DMS114 treated with DMSO at 0.1 percent for 48 hours (cell line): ENCODE measurements around the gene SIGLEC9.
A peak's percentile ranks its signal among the peaks of the same experiment; 100 is the strongest.

Experiments used
- DNase-seq: peaks from one replicate; lab custom pipeline; 2025; ENCODE audit not compliant: unreplicated experiment; lab: John Stamatoyannopoulos, UW

SIGLEC9 gene

DNA sequence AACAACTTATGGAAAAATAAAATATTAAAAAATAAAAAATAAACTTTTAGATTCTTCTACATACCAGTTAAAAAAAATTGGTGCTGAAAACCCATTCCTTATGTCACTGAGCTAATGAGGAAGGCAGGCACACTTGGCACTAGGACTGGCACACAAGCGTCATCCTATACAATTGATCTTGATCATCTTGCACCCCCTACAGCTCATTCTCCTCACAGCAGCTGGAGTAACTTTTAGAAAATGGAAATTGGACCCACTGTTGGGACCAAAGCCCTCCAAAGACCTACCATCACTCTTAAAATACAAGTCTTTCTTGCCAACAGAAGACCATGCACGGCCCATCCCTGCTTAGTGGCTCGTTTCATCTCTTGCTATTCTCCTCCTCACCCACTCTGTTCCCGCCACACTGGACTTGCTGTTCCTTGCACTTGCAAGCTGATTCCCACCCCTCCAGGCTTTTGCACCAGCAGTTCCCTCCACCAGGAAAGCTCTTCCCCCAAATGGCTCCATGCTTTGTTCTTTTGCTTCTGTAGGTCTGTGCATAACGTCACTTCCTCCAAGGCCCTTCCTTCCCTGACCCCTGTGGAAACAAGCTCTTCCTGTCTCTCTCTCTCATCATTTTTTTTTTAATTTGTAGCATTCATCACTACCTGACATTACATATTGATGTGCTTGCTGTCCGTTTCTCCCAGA, 28.1 kb upstream of the SIGLEC9 start:
- no peak for DNase-seq

DNA sequence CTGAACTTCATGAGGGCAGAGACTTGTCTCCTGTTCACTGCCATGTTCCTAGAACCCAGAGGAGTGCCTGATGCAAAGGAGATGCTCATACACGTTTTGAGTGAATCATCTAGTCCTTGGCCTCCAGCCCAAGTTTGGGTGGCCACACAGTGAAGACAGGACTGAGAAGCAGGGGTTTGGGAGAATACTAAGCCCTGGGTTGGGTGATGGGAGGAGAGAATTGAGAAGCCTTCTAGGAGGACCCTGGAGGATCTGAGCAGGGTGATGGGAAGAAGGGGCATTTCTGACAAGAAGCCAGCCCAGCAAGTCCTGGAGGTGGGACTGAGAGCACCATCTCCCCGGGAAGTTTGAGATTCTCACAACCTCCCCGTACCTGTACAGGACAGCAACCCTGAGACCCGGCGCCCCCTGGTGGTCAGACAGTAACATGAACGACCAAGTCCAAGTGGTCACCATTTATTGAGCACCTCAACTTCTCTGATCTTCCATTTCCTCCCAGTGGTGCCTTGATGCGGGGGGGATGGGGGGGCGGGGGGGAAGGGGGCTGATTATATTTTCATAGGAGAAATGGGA, 27.5 kb upstream of the SIGLEC9 start:
- no peak for DNase-seq

DNA sequence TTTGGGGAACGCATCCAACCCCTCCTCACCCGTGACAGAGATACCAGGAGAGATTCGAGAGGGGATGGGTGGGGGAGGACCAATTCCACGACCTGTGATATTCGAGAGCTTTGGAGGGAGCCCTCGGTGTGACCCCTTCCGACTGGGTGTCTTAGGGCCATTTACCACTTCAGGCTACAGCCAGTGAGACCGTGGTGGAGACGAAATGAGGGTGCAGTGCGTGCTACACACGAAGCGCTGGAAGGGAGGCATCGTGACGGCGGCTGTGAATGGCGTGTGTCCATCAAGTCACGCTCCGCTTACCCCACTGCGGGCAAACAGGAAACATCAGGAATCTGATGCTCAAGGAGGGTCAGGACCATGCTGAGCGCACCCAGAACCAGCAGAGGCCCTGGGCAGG, 26.9 kb upstream of the SIGLEC9 start:
- DNase-seq: no peak

DNA sequence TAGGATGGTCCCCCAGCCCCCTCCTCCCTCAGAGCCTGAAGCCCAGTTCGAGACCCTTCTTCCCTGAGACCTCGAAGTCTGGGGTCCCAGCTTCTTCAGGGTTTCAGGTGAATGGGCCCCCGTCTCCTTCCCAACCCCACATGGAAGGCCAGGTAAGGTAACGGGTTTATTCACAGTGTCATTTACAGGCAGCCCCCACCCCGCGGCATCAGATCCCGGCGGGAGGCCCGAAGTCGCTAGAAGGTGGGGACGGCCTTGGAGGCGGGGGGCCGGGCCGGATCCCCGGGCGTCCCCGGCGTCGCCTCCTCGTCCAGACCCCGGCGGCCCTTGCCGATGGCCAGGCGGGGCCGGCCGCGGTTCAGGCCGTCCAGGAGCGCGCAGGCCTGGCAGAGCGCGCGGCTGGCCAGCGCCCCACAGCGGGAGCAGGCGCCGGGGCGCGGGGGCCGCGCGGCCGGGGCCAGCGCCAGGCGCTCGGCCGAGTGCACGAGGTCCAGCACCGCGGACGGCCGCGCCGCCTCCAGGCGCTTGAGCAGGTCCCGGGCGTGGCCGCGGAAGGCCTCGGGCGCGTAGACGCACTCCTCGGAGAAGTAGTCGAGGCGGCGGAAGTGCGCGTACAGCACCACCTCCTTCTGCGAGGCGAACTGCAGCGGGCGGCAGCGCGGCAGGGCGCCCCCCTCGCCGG, 26.2 kb upstream of the SIGLEC9 start:
- no peak for DNase-seq

DNA sequence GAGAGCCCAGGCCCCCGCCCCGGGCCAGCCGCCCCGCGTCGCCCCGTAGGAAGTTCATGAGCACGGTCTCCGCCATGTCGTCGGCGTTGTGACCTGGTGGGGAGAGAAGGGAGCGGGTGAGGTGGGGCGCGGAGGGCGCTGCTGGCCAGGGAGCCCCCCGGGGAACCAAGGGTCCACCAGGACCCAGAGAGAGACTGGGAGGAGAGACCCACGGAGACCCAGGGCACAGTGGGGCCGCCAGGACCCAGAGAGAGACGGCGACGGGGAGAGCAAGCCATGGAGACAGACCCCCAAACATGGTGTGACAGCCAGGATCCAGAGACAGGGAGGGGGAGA, 25.7 kb upstream of the SIGLEC9 start:
- DNase-seq: no peak

DNA sequence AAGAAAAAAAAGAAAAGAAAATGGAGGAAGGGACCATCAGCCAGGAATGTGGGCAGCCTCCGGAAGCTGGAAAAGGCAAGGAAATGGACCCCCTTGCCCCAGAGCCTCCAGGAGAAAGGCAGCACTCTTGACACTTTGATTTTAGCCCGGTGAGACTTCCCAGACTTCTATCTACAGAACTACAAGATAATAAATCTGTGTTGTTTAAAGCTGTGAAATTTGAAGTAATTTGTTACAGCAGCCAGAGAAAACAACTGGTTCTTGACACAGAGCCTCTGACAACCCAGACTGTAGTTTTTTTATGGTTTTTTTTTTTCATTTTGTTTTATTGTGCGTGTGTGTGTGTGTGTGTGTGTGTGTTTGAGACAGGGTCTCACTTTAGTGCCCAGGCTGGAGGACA, 24.1 kb upstream of the SIGLEC9 start:
- no peak for DNase-seq

DNA sequence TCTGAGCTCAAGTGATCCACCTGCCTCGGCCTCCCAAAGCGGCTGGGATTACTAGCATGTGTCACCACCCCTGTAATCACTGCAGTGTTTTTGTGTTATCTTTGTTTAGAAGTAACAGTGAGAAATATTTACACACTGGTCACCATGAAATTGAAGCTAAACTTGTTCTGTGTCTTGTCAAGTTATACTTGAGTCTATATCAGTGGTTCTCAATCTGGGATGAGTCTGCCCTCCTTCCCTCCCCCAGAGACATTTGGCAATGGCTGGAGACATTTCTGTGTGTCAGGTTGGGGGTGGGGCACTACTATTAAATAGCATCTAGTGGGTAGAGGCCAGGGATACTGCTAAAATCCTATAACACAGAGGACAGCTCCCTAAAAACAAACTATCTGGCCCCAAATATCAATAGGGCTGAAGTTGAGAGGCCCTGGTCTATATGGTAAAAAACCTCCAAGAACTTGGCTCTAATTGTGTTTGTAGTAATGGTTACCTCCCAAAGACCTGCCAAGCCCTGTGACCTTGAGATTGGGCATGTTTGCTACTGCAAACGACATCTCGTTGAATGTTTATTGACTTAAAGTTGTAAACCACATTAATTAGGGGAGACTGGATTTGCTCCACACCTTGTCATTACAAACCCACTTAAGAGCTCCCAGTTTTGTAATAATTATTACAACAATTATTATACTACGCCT, 23.4 kb upstream of the SIGLEC9 start:
- no peak for DNase-seq

DNA sequence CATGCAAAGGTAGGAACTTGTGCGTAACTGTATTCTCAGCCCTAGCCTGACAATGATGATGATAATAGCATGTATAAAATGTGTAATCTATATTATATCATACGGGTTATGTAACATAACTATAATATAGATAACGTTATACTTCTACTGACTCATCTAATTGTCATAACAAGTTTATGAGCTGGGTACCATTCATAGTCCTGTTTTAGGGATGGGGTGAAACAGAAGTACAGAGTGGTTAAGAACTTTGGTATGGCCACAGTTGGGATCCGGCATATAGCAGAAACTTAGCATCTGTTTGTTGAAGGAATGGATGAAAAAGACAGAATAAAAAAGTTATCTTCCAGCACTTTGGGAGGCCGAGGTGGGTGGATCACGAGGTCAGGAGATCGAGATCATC, 21.7 kb upstream of the SIGLEC9 start:
- DNase-seq: no peak

DNA sequence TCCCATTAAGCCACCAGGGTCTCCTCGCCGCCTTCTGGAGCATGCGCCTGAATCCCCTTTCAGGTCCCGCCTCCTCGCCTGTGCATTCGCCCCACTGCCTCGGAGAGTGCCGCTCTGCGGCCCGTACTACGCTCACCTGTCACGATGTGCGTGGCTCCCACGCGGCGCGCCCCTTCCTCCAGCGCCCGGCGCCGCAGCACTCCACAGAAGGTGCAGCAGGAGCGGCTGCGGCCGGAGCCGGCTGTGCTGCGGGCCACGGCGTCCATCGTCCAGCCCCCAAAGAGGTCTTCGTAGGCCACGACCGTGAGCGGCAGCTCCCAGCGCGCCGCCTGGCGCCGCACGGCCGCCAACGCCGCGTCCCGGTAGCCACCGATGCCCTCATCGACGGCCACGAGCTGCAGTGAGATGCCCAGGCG, 20.8 kb upstream of the SIGLEC9 start:
- no peak for DNase-seq

DNA sequence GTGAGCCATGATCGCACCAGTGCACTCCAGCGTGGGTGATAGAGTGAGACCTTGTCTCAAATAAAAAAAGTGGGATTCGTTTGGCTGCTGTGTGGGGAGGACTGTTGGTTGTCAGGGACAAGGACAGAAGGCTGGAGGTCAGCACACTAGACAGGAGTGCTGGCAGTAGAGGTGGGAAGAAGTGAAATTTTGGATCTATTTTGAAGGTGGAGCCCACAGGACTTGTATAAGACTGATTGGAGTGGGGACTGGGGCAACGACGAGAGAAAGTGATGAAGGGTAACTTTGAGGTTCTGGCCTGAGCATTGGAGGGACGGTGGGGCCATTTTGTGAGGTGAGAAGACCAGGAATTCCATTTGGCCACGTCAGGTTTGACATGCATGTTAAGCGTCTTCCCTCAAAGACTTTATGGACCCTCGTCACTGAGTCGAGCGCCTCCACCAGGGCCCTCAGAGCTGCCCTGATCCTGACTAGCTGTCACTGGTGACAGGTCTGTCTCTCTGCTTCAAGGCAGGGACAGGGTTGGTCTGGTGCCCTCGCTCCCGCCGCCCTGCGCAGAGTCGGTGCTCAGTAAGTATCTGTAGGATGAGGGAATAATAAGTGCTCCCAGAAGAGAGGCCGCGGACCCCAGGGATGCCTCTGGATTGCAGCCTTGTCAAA, 17.2 kb upstream of the SIGLEC9 start:
- DNase-seq: no peak

DNA sequence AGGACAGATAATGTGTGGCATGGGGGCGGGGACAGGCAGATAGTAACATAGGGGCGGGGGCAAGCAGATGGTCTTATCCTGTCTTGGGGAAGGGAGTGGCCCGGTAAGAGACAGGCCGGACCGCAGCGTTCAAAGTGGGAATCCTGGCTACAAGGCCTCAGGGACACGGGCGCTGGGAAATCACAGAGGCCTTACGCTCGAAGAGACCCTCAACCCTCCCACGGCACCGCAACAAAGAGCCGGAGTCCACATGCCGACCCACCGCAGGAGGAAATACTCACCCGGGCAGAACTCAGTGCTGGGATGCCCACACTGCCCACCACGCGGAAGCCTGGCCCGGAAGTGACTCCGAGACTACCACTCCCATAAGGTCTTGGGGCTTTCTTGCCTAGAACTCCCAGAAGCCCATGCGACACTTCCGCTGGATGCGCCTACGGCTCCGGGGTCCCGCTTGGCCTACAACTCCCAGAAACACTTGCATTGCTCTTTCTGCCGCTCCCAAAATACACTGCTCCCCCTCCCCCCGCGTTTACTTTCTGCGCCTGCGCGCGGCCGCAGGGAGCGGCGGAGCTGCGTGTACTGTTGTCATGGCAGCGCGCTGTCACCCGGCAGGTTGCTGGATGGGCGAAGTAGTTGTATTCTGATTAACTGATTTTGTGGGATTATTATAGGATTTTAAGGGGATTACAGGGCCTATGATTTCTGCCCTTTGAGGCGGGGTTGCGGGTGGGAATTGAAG, 16.5 kb upstream of the SIGLEC9 start, which contains the start of gene CTU1:
Gene CTU1 (minus strand): TSS at position 344 of the 739 bp plus-strand sequence. CDS start 3,840 bp downstream, outside the sequence.
- peak; percentile 94 for DNase-seq

DNA sequence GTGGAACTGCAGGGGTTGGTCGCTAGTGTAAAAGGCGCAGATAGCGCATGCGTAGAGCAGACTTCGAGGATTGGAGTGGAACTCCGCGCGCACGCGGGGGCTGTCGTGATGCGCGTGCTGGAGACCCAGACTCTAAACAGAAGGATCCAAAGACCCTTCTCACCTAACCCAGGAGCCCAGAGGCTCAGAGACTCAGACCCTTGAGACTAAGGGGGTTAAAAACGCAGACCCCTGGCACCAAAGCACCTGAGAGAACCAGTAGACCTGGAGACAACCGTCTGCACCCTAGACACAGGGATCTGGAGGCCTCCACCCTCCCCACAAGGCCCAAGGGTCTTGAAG, 15.9 kb upstream of the SIGLEC9 start:
- DNase-seq: no peak

DNA sequence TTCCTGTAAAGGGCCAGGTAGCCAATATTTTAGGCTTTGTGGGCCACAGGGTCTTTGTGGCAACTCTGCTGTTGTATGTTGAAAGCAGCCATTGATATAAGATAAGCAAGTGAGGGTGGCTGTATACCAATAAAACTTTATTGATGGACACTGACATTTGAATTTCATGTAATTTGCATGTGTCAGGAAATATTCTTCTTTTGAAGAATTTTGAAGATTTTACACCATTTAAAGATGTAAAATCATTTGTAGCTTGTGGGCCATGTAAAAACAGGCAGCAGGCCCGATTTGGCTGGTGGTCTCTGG, 14.1 kb upstream of the SIGLEC9 start:
- DNase-seq: no peak

DNA sequence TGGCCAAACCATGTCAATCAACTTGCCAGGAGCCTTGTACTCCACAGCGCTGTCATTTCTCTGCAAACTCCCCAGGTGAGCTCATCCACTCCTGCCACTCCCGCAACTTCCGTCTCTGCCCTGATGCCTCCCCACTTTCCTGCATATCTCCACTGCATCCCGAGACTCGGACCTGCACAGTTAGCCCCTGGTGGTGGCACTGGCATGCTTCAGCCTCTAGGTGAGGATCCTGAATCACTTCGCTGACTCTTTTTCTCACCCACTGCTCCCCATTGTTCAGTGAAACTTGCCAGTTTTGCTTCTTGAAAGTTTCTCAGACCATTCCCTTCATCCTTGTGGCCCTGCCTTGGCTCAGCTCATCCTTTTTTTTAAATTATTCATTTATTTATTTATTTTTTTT, 13.1 kb upstream of the SIGLEC9 start:
- DNase-seq: no peak

DNA sequence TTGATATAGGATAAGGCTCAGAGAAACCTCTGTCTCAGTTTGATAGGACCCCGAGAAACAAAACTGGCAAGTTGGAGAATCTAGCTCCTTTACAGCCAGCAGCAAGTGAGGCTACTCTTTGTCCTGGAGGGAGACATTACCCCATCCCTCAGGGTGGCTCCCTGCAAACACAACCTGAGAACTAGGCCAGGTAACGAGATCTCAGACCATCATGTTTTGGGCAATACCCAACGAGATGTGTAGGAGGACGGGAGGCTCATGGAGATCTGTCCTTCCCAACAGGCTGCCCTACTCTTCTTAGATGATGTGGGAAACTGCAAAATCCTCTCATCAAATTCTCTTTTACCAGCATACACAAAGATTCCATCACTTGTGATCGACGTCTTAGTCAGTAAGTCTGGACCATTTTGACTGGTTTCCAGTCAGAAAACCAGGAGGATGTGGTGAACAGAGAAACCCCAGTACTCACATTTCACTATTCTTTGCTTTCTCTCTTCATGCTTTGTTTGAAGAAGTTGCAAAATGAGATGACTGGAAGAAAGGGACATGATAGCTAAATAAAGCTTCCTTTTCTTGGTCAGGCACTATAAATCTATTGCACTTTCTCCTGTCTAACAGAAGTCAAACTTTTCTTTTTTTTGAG, 10.5 kb upstream of the SIGLEC9 start:
- no peak for DNase-seq

DNA sequence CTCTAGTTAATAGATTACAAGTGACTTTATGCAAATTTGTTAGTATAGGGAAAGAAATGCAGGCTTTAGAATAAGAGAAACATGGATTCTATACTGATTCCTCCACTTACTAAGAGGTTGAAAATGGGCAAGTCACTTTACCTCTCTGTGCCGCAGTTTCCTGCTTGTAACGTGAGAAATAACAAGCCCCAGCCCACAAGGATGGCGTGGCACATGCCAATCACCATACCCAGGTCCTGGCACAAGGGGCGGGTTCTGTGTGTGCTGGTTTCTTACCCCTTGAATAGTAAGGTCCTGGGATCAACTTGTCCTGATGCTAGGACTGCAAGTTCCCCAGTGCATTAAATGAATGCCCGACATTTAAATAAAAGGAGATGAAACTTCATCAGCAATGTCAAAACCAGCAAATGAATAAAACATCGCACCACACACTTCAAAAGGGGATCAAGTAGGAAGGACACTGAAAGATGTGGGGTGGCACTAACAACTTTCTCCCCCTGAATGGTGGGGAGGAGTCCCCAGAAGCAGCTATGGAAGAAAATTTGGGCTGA, 7.9 kb upstream of the SIGLEC9 start:
- DNase-seq: no peak

DNA sequence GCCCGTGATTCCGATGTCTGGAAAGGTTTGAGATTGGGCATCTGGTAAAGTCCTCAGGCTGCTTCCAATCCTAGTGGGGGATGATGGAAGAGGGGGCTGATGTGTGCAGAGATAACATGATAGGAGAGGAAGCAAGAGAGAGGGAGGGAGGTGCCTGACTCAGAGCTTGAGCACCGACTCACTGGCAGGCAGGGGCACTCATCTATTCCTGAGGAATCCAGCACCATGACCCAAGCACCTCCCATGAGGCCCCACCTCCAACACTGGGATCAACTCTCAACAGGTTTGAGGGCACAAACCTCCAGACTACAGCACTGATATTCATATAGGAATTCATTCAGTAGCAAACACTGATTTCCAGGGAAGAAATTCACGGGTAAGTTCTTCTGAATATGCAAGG, 5.6 kb upstream of the SIGLEC9 start:
- no peak for DNase-seq

DNA sequence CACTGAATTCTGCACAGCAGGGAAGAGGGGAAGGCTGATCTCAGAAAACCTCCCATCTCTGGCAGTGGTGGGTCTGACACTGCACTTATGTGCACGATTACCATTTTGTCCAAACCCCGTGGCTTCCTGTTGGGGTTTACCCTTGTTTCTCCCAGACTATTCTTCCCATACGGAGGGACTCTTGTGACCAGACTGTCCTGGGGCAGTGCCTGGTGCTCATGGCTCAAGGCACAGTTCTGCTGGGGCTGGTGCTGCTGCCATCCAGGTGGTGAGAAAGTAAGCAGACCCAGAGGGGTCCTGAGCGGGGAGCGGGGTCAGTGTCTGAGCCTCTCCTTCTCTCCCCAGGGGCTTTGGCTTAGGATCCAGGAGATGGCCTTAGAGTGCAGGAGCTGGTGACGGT, 5.1 kb upstream of the SIGLEC9 start:
- no peak for DNase-seq

DNA sequence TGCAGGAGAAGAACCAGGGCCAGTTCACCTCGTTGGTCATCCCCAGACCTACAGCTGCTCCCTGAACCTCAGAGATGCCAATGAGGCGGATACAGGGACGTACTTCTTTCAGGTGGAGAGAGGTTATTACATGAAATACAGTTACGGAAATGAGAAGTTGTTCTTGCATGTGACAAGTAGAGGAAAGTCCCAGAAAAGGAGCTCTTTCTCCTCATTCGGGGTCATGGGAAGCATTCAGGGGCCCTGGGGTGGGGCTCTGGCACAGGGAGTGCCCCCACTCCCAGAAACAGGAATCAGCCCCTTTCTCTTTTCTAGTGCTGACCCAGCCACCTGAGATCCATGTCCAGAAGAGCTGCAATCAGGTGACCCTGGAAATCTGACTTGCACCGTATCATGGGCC, 4.5 kb upstream of the SIGLEC9 start:
- no peak for DNase-seq

DNA sequence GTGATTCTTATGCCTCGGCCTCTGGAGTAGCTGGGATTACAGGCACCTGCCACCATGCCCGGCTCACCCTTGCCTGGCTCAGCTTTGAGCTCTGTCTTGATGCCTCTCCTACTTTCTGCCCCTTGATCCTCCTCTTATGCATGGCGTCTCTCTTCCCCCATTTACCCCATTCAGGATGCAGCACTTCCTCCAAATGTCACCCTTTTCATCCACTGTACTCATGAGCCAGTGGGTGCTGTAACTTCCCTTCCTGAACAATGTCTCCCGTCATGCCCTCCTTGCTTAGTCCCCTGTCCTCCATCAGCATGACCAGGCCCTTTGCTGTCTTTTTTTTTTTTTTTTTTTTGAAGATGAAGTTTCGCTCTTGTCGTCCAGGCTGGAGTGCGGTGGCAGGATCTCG, 3.4 kb upstream of the SIGLEC9 start:
- no peak for DNase-seq
